ENCODE data around the gene DDX51.
"Not testable (repeated sequence)": the region's sequence is repeated elsewhere in the genome, so short reads cannot be mapped to it uniquely, and the experiment has no call there.

Gene DDX51

DNA sequence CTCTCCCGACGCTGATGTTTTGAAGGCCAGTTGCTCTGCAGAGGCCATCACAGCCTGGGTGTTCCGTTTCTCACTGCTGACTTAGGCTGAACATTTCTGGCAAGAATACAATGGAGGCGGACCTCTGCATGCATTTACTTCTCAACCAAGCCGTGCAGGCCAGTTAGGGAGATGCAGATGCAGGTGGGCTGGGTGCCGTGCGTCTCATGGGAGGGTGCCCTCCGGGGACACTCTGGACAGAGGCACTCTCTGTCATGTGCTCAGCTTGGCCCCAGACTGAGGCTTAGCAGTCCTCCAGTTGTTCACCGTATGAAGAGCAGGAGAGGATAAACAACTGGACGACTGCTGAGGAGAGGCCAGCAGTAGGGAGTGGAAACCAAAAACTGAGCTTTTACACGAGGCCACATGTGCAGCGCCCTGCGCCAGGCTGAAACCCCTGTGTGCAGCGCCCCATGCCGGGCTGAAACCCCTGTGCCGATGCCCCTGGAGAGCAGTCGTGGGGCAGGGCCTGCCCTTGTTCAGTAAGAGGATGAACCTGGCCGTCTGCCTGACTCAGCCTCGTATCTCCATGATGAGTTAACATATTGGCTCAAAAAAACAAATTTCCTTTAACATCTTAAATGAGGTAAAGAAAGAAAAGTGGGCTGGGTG, 32.3 kb downstream of the DDX51 start:
- DNase-seq = no peak

DNA sequence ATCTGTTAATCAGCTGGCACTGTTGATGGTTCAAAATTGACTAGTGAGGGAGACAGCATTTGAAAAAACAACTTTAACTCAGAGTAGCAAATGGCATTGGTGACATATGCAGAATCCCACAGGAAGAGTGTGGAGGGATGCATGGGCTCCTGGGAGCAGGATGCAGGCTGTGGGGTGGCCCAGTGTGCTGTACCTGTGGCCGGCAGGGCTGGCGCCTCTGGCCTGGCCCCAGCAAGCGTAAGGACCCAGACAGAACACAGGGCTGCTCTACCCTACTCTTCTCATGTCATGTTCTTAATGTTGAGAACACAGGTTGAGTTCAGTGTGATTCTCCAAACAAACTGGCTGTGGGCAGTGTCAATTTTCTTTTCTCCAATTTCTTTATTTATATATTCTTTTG, 33.4 kb downstream of the DDX51 start:
- no peak for DNase-seq

GRCh38 chr12:132109741-132110140, 34.4 kb downstream of the DDX51 start:
- no peak for DNase-seq

DNA sequence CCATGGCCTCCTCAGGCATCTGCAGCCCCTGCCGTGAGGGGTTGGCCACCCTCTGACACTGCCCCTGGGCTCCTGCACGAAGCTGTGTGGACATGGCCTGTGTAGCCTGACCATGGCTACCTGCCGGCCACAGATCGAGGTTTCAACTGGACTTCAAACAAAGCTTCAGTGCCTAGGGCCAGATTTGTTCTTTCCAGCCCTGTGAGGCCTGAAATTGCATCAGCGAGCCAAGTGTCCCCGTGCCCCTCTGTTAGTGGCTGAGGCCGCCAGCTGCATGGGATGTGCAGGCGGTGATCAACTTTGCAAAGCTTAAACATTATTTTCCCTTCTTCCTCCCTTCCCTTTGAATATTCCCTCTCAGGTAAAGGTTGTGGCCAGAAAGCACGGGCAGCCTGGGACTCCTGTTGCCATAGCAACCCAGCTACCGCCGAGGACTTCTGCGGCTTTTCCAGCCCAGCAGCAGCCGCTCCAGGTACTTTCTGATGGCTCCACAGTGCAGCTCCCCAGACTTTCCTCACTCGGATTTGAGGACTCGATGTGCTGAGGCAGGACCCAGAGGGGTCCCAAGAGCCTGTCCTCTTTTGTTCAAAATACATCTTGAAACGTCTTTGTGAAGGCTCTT, 35.8 kb downstream of the DDX51 start:
- no peak for DNase-seq

DNA sequence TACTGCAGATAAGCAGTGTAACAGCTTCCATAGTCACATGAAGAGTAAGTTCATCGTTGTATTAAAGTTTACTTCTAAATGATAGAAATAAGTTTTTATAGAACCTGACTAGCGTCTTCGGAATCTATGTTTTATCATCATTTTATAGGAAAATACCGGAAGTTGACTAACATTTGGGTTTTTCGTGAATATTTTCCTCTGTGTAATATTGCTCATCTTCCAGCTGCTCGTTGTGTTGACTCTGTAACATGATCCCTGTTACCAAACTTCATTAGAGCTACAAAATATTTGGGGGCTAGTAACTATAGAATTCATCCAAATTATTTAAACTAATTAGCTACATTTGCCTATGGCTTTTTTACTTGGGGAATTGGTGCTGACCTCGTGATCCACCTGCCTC, 37.2 kb downstream of the DDX51 start:
- DNase-seq = no peak

DNA sequence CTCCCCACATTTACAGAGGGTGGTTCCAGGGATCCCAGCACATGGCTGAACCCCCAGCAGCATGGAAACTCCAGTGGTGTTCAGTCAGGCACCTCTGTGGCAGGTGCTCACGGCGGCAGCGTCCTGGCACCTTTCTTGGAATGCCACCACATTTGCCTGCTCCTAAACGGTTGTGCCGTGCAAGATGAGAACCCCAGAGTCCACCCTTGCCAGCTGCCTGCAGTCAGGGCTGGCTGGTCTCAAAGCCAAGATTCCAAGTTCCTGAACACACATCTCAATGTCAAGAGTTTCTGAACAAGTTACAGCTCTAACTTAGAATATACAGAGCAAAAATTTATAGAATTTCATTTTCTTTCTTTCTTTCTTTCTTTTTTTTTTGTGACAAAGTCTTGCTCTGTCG, 38.7 kb downstream of the DDX51 start:
- DNase-seq = no peak

GRCh38 chr12:132103542-132104308, 40.4 kb downstream of the DDX51 start:
- DNase-seq = no peak

DNA sequence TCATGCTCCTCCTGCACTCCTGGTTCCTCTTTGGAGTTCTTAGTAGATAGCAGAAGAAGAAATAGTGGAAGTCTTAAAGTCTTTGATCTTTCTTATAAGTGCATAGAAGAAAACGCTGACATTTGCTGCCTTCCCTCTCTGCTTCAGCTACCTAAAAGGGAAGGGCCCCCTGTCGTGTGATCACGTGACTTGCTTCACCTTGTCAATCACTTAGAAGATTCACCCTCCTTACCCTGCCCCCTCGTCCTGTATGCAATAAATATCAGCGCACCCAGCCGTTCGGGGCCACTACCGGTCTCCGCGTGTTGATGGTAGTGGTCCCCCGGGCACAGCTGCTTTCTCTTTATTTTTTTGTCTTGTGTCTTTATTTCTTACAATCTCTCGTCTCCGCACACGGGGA, 41.0 kb downstream of the DDX51 start:
- DNase-seq = not testable (repeated sequence)

DNA sequence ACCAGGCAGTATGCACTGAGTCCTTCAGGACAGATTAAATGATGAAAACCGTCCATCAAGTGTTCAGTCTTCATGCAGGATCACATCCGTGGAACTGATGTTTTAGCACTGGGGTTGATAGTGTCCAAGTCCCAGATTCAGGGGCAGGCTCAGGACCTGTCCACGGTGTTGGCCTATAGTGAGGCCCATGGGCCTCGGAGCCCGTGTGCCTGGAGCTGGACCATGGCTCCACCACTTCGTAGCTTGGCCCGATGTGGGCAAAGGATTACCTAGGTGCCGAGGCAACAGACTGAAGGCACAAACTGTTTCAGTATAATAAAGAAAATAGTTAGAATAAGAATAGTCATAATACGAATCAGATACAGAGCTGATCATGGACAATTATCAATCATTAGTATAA, 41.8 kb downstream of the DDX51 start:
- DNase-seq = no peak

- DNase-seq = no peak
Observed at GRCh38 chr12:132100306-132101065, 43.6 kb downstream of the DDX51 start.

DNA sequence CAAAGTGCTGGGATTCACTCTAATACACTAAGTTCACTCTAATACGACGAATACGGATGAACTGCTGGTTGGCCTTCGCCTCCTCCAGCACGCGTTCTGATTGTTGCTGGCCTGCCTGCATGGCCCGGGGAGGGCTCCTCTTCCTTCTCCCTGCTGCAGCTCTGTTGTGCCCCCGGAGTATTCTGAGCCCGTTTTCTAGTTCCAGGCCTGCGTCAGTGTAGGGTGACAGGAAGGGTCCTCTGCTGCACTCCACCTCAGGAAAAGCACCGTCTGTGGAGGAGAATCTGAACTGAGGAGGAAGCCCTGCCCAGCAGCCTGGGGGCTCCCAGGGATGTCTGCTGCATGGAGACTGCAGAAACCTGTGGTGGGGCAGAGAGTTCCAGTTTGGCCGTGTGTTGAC, 44.4 kb downstream of the DDX51 start:
- no peak for DNase-seq

GRCh38 chr12:132095520-132096409, 48.4 kb downstream of the DDX51 start:
- DNase-seq = no peak

DNA sequence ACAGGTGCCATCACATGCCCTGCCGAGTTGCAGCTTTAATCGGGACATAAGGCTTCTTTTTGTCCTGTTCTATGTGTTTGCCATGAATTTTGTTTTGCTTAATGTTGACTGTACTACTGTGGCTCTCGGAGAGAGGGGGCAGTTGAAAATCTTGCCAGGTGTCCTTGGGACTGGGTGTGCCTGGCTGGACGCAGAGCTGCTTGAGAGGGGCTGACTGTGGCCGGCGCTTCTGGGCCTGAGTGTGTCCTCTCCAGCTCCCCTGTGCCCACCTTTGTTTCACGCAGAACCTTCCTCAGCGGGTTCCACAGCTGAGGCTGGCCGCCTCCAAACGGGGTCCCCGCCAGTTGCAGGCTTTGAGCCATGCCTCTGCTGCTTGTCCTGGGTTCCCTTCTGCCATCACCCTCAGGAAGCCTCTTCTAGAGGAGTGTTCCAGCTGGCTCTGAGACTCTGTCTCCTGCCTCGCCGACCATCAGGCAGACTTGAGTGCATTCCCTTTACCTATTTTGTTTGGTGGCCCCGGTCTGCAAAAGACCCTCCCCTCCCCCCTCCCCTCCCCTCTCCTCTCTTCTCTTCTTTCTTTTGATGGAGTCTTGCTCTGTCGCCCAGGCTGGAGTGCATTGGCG, 49.7 kb downstream of the DDX51 start:
- no peak for DNase-seq

DNA sequence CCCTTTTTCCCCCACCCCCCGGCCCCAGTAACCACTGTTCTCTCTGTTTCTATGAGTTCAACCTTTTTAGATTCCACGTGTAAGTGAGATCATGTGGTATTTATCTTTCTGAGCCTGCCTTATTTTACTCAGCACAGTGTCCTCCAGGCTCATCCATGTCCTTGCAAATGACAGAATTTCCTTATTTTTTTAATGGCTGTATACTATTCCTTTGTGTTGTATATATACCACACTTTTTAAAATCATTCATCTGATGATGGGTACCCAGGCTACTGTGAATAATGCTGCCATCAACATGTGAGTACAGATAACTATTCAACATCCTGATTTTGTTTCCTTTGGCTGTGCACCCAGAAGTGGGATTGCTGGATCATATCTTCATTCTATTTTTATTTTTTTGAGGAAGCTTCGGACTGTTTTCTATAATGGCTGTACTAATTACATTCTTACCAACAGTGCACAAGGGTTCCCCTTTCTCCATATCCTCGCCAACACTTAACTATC, 54.7 kb downstream of the DDX51 start:
- DNase-seq = no peak

All from activated T-cell treated with anti-CD3 and anti-CD28 coated beads, Interleukin-2, amount 50 U/mL, for 1 hour (primary cell).